ENCODE data around the gene PNPO. TPM values are rescaled to one million over a fixed set of nuclear protein-coding genes. Genes with fewer than 3 reads are reported as not detected.

PNPO gene
- total RNA-seq, 1 experiment from 2014 or later = 55.6 TPM

GRCh38 chr17:47949197-47949759, 7.9 kb downstream of the PNPO start:
- peak; percentile 70 for DNase-seq (ENCODE audit: low read depth)

- DNase-seq (ENCODE audit: low read depth) = no peak
Observed at GRCh38 chr17:47949946-47950345, 8.6 kb downstream of the PNPO start.

GRCh38 chr17:47950448-47950847, 9.1 kb downstream of the PNPO start:
- no peak for DNase-seq (ENCODE audit: low read depth)

- DNase-seq (ENCODE audit: low read depth) = no peak
Observed at GRCh38 chr17:47952171-47953021, 11.0 kb downstream of the PNPO start.

GRCh38 chr17:47953909-47954308, 12.5 kb downstream of the PNPO start:
- DNase-seq (ENCODE audit: low read depth) = no peak

- no peak for DNase-seq (ENCODE audit: low read depth)
Observed at GRCh38 chr17:47955497-47956461, 14.4 kb downstream of the PNPO start.

GRCh38 chr17:47956791-47957590, 15.6 kb downstream of the PNPO start:
- DNase-seq (ENCODE audit: low read depth) = no peak

- no peak for DNase-seq (ENCODE audit: low read depth)
Observed at GRCh38 chr17:47957591-47958490, 16.5 kb downstream of the PNPO start, which contains the start of gene PRR15L. PRR15L (minus strand) TSS chr17:47957883; CDS start chr17:47953234, 4,649 bp downstream.

GRCh38 chr17:47959825-47960655, 18.7 kb downstream of the PNPO start:
- DNase-seq (ENCODE audit: low read depth) = no peak

- no peak for DNase-seq (ENCODE audit: low read depth)
Observed at GRCh38 chr17:47961406-47961805, 20.0 kb downstream of the PNPO start.

GRCh38 chr17:47962901-47963300, 21.5 kb downstream of the PNPO start:
- no peak for DNase-seq (ENCODE audit: low read depth)

GRCh38 chr17:47964856-47965255, 23.5 kb downstream of the PNPO start:
- DNase-seq (ENCODE audit: low read depth) = no peak

GRCh38 chr17:47966079-47966519, 24.7 kb downstream of the PNPO start:
- no peak for DNase-seq (ENCODE audit: low read depth)

GRCh38 chr17:47967607-47968252, 26.4 kb downstream of the PNPO start:
- peak; percentile 90 for DNase-seq (ENCODE audit: low read depth)

GRCh38 chr17:47968836-47969235, 27.5 kb downstream of the PNPO start:
- DNase-seq (ENCODE audit: low read depth) = no peak

- DNase-seq (ENCODE audit: low read depth) = no peak
Observed at GRCh38 chr17:47969930-47970724, 28.8 kb downstream of the PNPO start.

- DNase-seq (ENCODE audit: low read depth) = peak; percentile 99
Observed at GRCh38 chr17:47970725-47971499, 29.5 kb downstream of the PNPO start, which contains the start of gene CDK5RAP3. CDK5RAP3 (plus strand) TSS chr17:47971113; CDS start chr17:47971147, 34 bp downstream.
